BLaER1 (cell line): ENCODE results near the gene AKAP10.
A peak's percentile ranks its signal among the peaks of the same experiment; 100 is the strongest.
"Not testable (repeated sequence)": the region's sequence is repeated elsewhere in the genome, so short reads cannot be mapped to it uniquely, and the experiment has no call there.

Experiments used
- H3K27ac ChIP-seq: shearing (Covaris generic); formaldehyde crosslinking; 2 replicates; pipeline ENCODE4 v1.8.1; 2022
- H3K27me3 ChIP-seq: shearing (Covaris generic); formaldehyde crosslinking; 2 replicates; pipeline ENCODE4 v1.8.1; 2022
- H3K36me3 ChIP-seq: shearing (Covaris generic); formaldehyde crosslinking; 2 replicates; pipeline ENCODE4 v1.8.1; 2022
- H3K4me1 ChIP-seq: shearing (Covaris generic); formaldehyde crosslinking; 2 replicates; pipeline ENCODE4 v1.8.1; 2022
- H3K4me2 ChIP-seq: shearing (Covaris generic); formaldehyde crosslinking; 2 replicates; pipeline ENCODE4 v1.8.1; 2022
- H3K4me3 ChIP-seq: shearing (Covaris generic); formaldehyde crosslinking; 2 replicates; pipeline ENCODE4 v1.8.1; 2022
- H3K9ac ChIP-seq: shearing (Covaris generic); formaldehyde crosslinking; 2 replicates; pipeline ENCODE4 v1.8.1; 2022
- H3K9me3 ChIP-seq: shearing (Covaris generic); formaldehyde crosslinking; 2 replicates; pipeline ENCODE4 v1.8.1; 2022
- H4K20me1 ChIP-seq: shearing (Covaris generic); formaldehyde crosslinking; 2 replicates; pipeline ENCODE4 v1.8.1; 2022
- Cebpa-rat ChIP-seq: shearing (Covaris generic); IDR thresholded peaks from 2 replicates; pipeline ENCODE4 v1.8.1; 2022

The AKAP10 gene

DNA sequence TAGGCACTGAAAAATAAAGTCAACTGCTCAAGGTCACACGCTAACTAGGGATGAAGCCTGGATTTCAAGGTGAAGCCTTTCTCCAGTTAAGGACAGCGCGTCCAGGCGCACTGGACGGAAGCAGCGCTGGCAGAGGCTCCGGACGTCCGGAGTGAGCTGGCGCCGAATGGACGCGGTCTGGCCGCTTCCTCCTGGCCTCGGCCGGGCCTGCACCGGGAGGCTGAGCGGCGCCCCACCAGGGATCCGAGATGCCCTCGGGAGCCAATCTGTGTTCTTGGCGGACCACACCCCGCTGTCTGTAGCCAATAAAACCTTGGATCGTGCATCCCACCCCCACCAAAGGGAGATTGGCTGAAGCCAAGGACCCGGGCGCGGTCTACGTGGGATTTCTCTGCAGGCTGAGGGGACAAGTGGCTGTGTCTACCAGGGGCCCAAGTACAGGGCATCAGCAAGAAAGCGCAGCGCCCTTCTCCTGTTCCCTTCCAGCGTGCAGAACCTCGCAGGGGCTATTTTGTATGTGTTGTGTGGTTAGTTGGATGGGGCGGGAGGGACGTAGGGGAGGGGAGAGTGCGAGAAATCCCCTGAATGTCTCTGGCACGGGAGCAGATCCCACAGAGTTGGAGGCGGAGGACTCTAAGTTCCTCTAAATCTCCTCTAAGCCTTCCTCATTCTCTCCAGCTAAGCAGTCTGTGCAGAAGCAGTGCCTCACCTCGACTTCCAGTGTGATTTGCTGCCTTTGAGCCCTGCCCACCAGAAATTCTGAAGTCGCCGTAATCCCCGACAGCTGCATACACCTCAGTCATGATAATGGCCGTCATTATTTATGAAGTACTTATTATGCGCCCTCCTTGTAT is 2.5 kb upstream of the AKAP10 start:
- Histone ChIP-seq H3K27ac (no peak overlapping the region), H3K4me3 (no peak overlapping the region), H3K36me3 (peaks cover 11% of the 10 kb centered on the region), H4K20me1 (peaks cover 10% of the 10 kb centered on the region), H3K4me2 (no peak overlapping the region; the same call in 1 of the 2 replicates), H3K4me1 (peaks cover 34% of the 10 kb centered on the region), H3K9ac (no peak overlapping the region), H3K27me3 (no peaks in the 10 kb centered on the region), H3K9me3 (peaks cover 7% of the 10 kb centered on the region; the same call in 1 of the 2 replicates)
- TF ChIP-seq Cebpa-rat: no peak

DNA sequence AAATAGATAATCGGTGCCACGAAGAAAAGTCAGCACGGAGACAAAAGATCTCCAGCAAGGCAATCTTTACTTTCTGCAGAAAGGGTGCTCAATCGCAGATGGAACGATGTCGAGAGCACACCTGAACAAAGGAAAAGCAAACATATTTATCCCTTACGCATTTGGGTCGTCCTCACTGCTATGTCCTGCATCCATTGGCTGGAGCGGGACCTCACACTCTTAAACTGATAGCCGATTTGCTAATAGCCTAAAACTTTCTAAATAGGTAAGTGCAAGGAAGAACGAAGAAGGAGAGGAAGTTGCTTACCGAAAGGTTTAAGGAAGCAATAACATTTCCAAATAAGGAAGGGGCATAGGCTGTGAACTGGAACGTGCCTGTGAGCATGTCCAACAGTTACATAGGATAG is 1.2 kb upstream of the AKAP10 start:
- H3K4me2 ChIP-seq: peak overlapping the region; percentile 85
- H3K27ac ChIP-seq: peak overlapping the region; percentile 99
- H3K9me3 ChIP-seq: peaks cover 7% of the 10 kb centered on the region; the same call in 1 of the 2 replicates
- peak overlapping the region; percentile 96 for H3K4me3 ChIP-seq
- no peaks in the 10 kb centered on the region for H3K27me3 ChIP-seq
- peaks cover 36% of the 10 kb centered on the region for H3K4me1 ChIP-seq
- TF ChIP-seq Cebpa-rat: no peak
- peaks cover 24% of the 10 kb centered on the region for H4K20me1 ChIP-seq
- H3K9ac ChIP-seq: peak overlapping the region; percentile 99; the same call in 1 of the 2 replicates
- H3K36me3 ChIP-seq: peaks cover 23% of the 10 kb centered on the region

DNA sequence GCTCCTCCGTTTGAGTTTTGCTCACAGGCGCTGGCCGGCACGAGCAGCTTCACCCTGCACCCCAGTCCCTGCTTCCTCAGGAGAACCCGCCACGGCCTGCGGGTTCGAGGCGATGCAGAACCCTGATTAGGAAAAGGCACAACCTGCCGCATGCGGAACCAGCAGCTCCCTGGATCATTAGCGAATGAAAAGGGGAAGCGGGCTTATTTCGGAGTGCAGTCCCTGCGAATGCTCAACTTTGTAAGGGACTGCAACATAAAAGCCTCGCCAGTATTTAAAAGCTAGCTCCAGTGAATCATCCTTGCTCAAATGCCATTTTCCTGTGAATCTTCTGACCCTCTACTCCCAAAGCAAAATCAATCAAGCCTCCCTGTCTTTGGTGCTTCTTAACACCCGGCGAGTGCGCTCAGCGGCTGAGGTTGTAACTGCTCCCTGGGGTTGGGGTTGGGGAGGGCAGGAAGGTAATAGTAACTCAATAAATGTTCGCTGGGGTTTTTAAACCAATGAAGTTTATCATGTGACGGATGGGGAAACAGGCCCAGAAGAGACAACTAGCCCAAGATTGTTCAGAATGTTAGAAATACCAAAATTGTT is 678 bp upstream of the AKAP10 start:
- Histone ChIP-seq H3K4me2 (peak overlapping the region; percentile 85), H3K27ac (peak overlapping the region; percentile 99), H3K9ac (peak overlapping the region; percentile 99), H3K4me1 (peaks cover 36% of the 10 kb centered on the region), H3K36me3 (peaks cover 28% of the 10 kb centered on the region), H4K20me1 (peaks cover 29% of the 10 kb centered on the region), H3K9me3 (peaks cover 7% of the 10 kb centered on the region; the same call in 1 of the 2 replicates), H3K4me3 (peak overlapping the region; percentile 96), H3K27me3 (no peaks in the 10 kb centered on the region)
- TF ChIP-seq Cebpa-rat: no peak

DNA sequence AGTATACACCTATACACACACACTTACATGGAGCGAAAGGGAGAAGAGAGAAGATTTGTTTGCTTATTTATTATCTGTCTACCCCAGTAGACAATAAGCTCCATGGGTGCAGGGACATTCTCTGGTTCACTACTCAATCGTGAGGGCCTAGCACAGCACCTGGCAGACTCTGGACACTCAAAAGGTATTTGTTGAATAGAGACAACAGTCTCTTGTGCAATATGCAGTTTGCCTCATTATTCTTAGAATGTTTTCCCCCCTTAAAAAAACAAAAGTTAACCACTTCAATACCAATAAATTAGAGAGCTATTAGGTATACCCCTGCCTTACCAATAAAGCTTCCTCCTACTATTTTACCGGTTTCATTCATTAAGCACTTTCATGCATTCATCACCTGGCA is 2.0 kb downstream of the AKAP10 start:
- peaks cover 36% of the 10 kb centered on the region for H3K4me1 ChIP-seq
- H3K9ac ChIP-seq: peak overlapping the region; percentile 13; the same call in 1 of the 2 replicates
- H3K27me3 ChIP-seq: no peaks in the 10 kb centered on the region
- no peak overlapping the region for H3K4me3 ChIP-seq
- H3K27ac ChIP-seq: no peak overlapping the region
- no peak for TF ChIP-seq Cebpa-rat
- peak overlapping the region; percentile 85 for H3K4me2 ChIP-seq
- H3K36me3 ChIP-seq: peaks cover 54% of the 10 kb centered on the region
- H3K9me3 ChIP-seq: peaks cover 7% of the 10 kb centered on the region; the same call in 1 of the 2 replicates
- peaks cover 56% of the 10 kb centered on the region for H4K20me1 ChIP-seq

DNA sequence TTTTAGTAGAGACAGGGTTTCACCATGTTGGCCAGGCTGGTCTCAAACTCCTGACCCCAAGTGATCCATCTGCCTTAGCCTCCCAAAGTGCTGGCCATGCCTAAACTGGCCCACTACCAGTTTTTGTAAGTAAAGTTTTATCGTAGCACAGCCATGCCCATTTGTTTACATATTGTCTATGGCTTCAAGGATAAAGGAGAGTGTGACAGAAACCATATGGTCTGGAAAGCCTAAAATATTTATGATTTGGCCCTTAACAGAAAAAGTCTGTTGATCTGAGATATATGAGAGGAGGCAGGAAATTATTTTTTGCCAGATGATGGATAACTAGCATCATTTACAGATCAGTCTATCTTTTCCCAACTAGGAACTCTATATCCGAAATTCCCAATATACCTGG is 4.5 kb downstream of the AKAP10 start:
- H3K4me2 ChIP-seq: no peak overlapping the region
- H3K4me3 ChIP-seq: no peak overlapping the region
- H3K4me1 ChIP-seq: peaks cover 19% of the 10 kb centered on the region
- no peaks in the 10 kb centered on the region for H3K9me3 ChIP-seq
- H3K27me3 ChIP-seq: no peaks in the 10 kb centered on the region
- peaks cover 79% of the 10 kb centered on the region for H3K36me3 ChIP-seq
- peaks cover 80% of the 10 kb centered on the region for H4K20me1 ChIP-seq
- no peak for TF ChIP-seq Cebpa-rat
- no peak overlapping the region for H3K9ac ChIP-seq
- no peak overlapping the region for H3K27ac ChIP-seq

DNA sequence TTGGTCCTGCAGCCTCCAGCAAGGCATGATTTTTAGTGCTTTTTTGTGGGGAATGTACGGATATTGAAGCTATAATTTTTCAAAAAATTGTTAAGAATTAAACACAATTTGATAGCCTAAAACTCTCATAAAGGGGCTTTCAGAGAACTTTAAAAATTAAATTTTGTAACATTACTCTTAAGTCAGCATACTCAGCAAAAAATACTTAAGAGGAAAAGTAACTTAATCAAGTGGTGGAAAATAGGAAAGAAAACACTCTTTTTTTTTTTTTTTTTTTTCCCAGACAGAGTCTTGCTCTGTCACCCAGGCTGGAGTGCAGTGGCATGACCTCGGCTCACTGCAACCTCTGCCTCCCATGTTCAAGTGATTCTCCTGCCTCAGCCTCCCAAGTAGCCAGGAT is 14.7 kb downstream of the AKAP10 start:
- H3K27me3 ChIP-seq, H3K9me3 ChIP-seq, H3K27ac ChIP-seq, H3K4me2 ChIP-seq, H3K9ac ChIP-seq, H3K4me3 ChIP-seq, H3K4me1 ChIP-seq: not testable (repeated sequence)
- Histone ChIP-seq H4K20me1 (peaks cover 83% of the 10 kb centered on the region), H3K36me3 (peaks cover 96% of the 10 kb centered on the region)

DNA sequence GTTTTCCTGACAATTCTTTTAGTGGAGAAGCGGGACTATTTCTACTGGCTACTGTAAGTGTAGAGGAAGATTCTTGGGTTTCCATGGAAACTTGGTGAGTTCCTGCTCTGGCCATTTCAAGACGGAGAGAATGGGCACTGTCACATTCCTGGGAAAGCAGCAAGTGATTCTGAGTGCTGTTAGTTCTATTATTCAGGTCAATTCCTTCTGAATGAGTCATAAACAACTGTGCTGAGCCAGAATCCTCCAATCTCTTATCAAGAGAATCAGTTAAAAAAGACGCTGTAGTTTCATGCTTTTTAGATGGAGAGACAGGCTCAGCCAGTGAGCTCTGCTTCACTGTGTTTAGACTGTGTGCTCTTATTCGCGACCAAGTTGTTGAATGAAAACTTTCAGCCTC is 19.6 kb downstream of the AKAP10 start:
- H3K27me3 ChIP-seq: no peaks in the 10 kb centered on the region
- no peak overlapping the region for H3K9ac ChIP-seq
- H3K27ac ChIP-seq: no peak overlapping the region
- H3K4me3 ChIP-seq: no peak overlapping the region
- peaks cover 32% of the 10 kb centered on the region for H3K9me3 ChIP-seq
- H3K4me1 ChIP-seq: no peaks in the 10 kb centered on the region
- no peak overlapping the region for H3K4me2 ChIP-seq
- TF ChIP-seq Cebpa-rat: no peak
- H3K36me3 ChIP-seq: peaks cover 97% of the 10 kb centered on the region
- peaks cover 77% of the 10 kb centered on the region for H4K20me1 ChIP-seq

DNA sequence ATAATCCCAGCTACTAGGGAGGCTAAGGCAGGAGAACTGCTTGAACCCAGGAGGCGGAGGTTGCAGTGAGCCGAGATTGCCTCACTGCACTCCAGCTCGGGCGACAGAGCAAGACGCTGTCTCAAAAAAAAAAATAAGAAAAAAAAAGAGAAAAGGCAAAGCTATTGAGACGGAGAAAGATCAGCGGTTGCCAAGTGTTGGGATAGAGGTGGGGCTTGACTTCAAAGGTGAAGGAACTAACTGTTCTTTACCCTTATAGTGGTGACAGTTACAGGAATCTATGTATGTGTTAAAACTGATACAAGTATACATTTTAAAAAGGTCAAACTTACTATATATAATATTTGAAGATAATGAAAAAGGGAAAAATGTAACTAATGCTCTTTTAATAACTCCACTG is 22.5 kb downstream of the AKAP10 start:
- Histone ChIP-seq H3K4me1 (no peaks in the 10 kb centered on the region), H4K20me1 (peaks cover 55% of the 10 kb centered on the region), H3K9ac (no peak overlapping the region), H3K27me3 (no peaks in the 10 kb centered on the region), H3K36me3 (peaks cover 89% of the 10 kb centered on the region), H3K4me2 (no peak overlapping the region), H3K4me3 (no peak overlapping the region), H3K9me3 (peaks cover 45% of the 10 kb centered on the region), H3K27ac (no peak overlapping the region)
- TF ChIP-seq Cebpa-rat: no peak

DNA sequence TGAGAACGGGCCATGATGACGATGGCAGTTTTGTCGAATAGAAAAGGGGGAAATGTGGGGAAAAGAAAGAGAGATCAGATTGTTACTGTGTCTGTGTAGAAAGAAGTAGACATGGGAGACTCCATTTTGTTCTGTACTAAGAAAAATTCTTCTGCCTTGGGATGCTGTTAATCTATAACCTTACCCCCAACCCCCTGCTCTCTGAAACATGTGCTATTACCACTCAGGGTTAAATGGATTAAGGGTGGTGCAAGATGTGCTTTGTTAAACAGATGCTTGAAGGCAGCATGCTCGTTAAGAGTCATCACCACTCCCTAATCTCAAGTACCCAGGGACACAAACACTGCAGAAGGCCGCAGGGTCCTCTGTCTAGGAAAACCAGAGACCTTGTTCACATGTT is 26.2 kb downstream of the AKAP10 start:
- not testable (repeated sequence) for H3K27ac ChIP-seq, H3K4me3 ChIP-seq, H3K9ac ChIP-seq, H3K4me2 ChIP-seq, H3K27me3 ChIP-seq
- Histone ChIP-seq H4K20me1 (peaks cover 77% of the 10 kb centered on the region), H3K4me1 (peaks cover 18% of the 10 kb centered on the region), H3K9me3 (peaks cover 45% of the 10 kb centered on the region), H3K36me3 (peaks cover 76% of the 10 kb centered on the region)

DNA sequence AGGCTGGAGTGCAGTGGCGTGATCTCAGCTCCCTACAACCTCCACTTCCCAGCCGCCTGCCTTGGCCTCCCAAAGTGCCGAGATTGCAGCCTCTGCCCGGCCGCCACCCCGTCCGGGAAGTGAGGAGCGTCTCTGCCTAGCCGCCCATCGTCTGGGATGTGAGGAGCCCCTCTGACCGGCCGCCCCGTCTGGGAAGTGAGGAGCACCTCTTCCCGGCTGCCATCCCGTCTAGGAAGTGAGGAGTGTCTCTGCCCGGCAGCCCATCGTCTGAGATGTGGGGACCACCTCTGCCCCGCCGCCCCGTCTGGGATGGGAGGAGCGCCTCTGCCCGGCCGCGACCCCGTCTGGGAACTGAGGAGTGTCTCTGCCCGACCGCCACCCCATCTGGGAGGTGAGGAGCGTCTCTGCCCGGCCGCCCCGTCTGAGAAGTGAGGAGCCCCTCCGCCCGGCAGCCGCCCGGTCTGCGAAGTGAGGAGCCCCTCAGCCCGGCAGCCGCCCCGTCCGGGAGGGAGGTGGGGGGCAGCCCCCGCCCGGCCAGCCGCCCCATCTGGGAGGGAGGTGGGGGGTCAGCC is 26.9 kb downstream of the AKAP10 start:
- not testable (repeated sequence) for H3K27ac ChIP-seq, H3K4me3 ChIP-seq, H3K9ac ChIP-seq, H3K4me2 ChIP-seq, H3K27me3 ChIP-seq
- Histone ChIP-seq H3K9me3 (peaks cover 38% of the 10 kb centered on the region), H3K4me1 (peaks cover 18% of the 10 kb centered on the region), H4K20me1 (peaks cover 72% of the 10 kb centered on the region), H3K36me3 (peaks cover 72% of the 10 kb centered on the region)
